GM06990 (cell line): ENCODE data around the gene PTGIS.

Experiments
- DNase-seq: peaks from one replicate; pipeline ENCODE4 v3.0.0-alpha.2; 2011; ENCODE audit not compliant: insufficient read length; ENCODE audit errors: extremely low read depth
- H3K27me3 ChIP-seq: replicated peaks from 2 replicates; pipeline ENCODE4 v1.6.0; 2011; ENCODE audit warnings: low read length; ENCODE audit not compliant: control insufficient read depth, insufficient read depth
- H3K36me3 ChIP-seq: 2 replicates; pipeline ENCODE4 v1.5.1; 2011; ENCODE audit warnings: low read length; ENCODE audit not compliant: control insufficient read depth, insufficient read depth
- H3K4me3 ChIP-seq: replicated peaks from 2 replicates; pipeline ENCODE4 v1.5.1; 2011; ENCODE audit warnings: low read depth, mild to moderate bottlenecking, control low read depth, low read length
- CTCF ChIP-seq: IDR thresholded peaks from 2 replicates; pipeline ENCODE4 v1.5.1; 2011; ENCODE audit warnings: low read length, control low read depth, mild to moderate bottlenecking, inconsistent platforms; ENCODE audit not compliant: insufficient read depth, poor library complexity, severe bottlenecking

PTGIS gene

GRCh38 chr20:49603209-49603627 is 35.3 kb upstream of the PTGIS start:
- Histone ChIP-seq H3K36me3 (no peaks in the 10 kb centered on the region), H3K27me3 (no peaks in the 10 kb centered on the region; the same call in 1 of the 2 replicates), H3K4me3 (no peak overlapping the region)
- TF ChIP-seq CTCF = peak; percentile 25
- no peak for DNase-seq

GRCh38 chr20:49602345-49603208 is 34.6 kb upstream of the PTGIS start:
- no peak for DNase-seq
- TF ChIP-seq CTCF = no peak
- Histone ChIP-seq H3K27me3 (no peaks in the 10 kb centered on the region; the same call in 1 of the 2 replicates), H3K4me3 (no peak overlapping the region), H3K36me3 (no peaks in the 10 kb centered on the region)

- no peak for DNase-seq
- H3K4me3 ChIP-seq = no peak overlapping the region
- H3K36me3 ChIP-seq = no peaks in the 10 kb centered on the region
- no peak for TF ChIP-seq CTCF
- no peaks in the 10 kb centered on the region; the same call in 1 of the 2 replicates for H3K27me3 ChIP-seq
These were observed 33.4 kb upstream of the PTGIS start for GRCh38 chr20:49601153-49601924.

- DNase-seq = no peak
- TF ChIP-seq CTCF = no peak
- H3K4me3 ChIP-seq = no peak overlapping the region
- no peaks in the 10 kb centered on the region for H3K36me3 ChIP-seq
- H3K27me3 ChIP-seq = no peaks in the 10 kb centered on the region
These were observed 31.8 kb upstream of the PTGIS start for GRCh38 chr20:49599746-49600113.

- Histone ChIP-seq H3K27me3 (no peaks in the 10 kb centered on the region), H3K36me3 (no peaks in the 10 kb centered on the region), H3K4me3 (no peak overlapping the region)
- DNase-seq = no peak
- TF ChIP-seq CTCF = no peak
These were observed 30.0 kb upstream of the PTGIS start for GRCh38 chr20:49597825-49598395.
